ENCODE results near the gene RELT.
"Not testable (repeated sequence)": the region's sequence is repeated elsewhere in the genome, so short reads cannot be mapped to it uniquely, and the experiment has no call there.

Gene RELT

GRCh38 chr11:73426219-73426850 lies 50.1 kb downstream of the RELT start:
- H3K4me3 ChIP-seq (ENCODE audit: low read depth, low read length): no peak overlapping the region
- no peak for DNase-seq (ENCODE audit: low read depth)
- TF ChIP-seq CTCF (IDR thresholded peaks at IDR 0.05; ENCODE audit: control insufficient read depth, extremely low read depth, insufficient read depth): no peak

GRCh38 chr11:73428227-73428626 lies 52.0 kb downstream of the RELT start:
- no peak for DNase-seq (ENCODE audit: low read depth)
- TF ChIP-seq CTCF (IDR thresholded peaks at IDR 0.05; ENCODE audit: control insufficient read depth, extremely low read depth, insufficient read depth): no peak

DNA sequence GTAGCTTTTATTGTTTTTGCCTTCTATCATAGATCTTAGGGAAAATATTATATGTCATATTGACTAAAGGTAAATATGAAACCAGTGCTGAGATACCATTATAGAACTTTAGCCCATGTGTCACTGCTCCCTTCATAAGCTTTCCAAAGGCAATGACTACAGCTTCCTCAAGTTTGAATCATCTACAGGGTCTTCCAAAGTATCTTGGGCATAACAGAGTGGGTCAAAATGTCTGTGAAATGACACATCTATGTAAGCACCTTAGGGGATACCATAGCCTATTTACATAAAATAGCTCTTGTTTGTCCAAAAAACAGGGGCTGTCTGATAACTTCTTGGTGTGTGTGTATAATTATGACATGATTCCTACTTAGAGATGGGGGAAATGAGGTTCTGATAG lies 52.5 kb downstream of the RELT start:
- no peak for DNase-seq (ENCODE audit: low read depth)
- H3K4me3 ChIP-seq (ENCODE audit: low read depth, low read length): no peak overlapping the region
- TF ChIP-seq CTCF (IDR thresholded peaks at IDR 0.05; ENCODE audit: control insufficient read depth, extremely low read depth, insufficient read depth): no peak

More at GRCh38 chr11:73428227-73428626, 52.0 kb downstream of the RELT start:
- H3K4me3 ChIP-seq (ENCODE audit: low read depth, low read length): no peak overlapping the region

- no peak for TF ChIP-seq CTCF (IDR thresholded peaks at IDR 0.05; ENCODE audit: control insufficient read depth, extremely low read depth, insufficient read depth)
- no peak overlapping the region for H3K4me3 ChIP-seq (ENCODE audit: low read depth, low read length)
- no peak for DNase-seq (ENCODE audit: low read depth)
These were observed 53.0 kb downstream of the RELT start for GRCh38 chr11:73429121-73429750.

DNA sequence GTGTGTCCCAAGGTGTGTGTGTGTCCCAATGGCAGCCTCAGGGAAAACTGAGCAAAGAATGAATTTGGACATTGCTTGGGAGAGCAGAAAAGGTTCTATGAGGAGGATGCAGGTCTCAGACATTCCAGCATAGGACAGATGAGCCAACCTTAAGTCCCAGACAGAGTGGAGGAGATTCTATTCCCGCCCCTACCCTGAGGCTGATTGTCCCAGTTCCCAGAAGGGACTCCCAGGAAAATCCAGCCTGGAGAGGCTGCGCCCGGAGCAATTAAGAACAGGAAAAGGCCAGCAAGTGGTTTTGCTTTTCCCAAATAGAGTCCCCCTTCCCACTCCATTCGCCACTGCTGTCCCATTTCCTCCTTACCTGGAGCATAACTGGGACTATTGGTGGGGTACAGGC lies 54.1 kb downstream of the RELT start:
- TF ChIP-seq CTCF (IDR thresholded peaks at IDR 0.05; ENCODE audit: control insufficient read depth, extremely low read depth, insufficient read depth): no peak
- H3K4me3 ChIP-seq (ENCODE audit: low read depth, low read length): no peak overlapping the region
- DNase-seq (ENCODE audit: low read depth): no peak

GRCh38 chr11:73431396-73431795 lies 55.2 kb downstream of the RELT start:
- H3K4me3 ChIP-seq (ENCODE audit: low read depth, low read length): no peak overlapping the region
- no peak for TF ChIP-seq CTCF (IDR thresholded peaks at IDR 0.05; ENCODE audit: control insufficient read depth, extremely low read depth, insufficient read depth)
- DNase-seq (ENCODE audit: low read depth): no peak

DNA sequence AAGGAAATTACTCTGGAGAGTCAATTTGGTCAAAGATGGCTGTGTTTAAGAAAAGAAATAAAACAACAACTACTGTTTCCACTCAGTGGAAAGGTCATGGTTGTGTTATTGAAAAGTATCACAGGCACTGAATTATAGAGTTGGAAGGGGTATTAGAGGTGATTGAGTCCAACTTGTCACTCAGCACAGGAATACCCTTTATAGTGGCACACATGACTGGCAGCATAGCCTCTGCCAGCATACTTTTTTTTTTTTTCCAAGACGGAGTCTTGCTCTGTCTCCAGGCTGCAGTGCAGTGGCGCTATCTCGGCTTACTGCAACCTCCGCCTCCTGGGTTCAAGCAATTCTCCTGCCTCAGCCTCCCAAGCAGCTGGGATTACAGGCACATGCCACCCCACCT lies 60.7 kb downstream of the RELT start:
- H3K4me3 ChIP-seq (ENCODE audit: low read depth, low read length); DNase-seq (ENCODE audit: low read depth): not testable (repeated sequence)
